Activated CD8-positive, alpha-beta T cell treated with anti-CD3 and anti-CD28 coated beads, Interleukin-2, amount 10 ng/mL, durations not matched to agents 7 days and 5 days (primary cell): ENCODE data around the gene TBKBP1. TPM values are rescaled to one million over a fixed set of nuclear protein-coding genes. Genes with fewer than 3 reads are reported as not detected.
A peak's percentile ranks its signal among the peaks of the same experiment; 100 is the strongest.

Experiments used
- ATAC-seq: fragments of 150-1000 bp; cut with Tn5 transposase; one replicate; pipeline ENCODE4 v1.10.0; 2021; ENCODE audit warnings: moderate library complexity
- CTCF ChIA-PET: fragments of 350-600 bp; sonication (Branson Sonifier 250); formaldehyde crosslinking; loops from one replicate; lab custom pipeline; 2021; ENCODE audit warnings: antibody characterized with exemption; lab: Charles Lee
- POLR2A ChIA-PET: fragments of 350-600 bp; sonication (Branson Sonifier 250); formaldehyde crosslinking; loops from one replicate; lab custom pipeline; 2021; ENCODE audit warnings: antibody characterized with exemption; lab: Charles Lee
- DNase-seq: peaks from one replicate; pipeline ENCODE4 v3.0.0-alpha.2; 2020
- H3K27ac Mint-ChIP-seq: one replicate; pipeline ENCODE4 v1.8.0; 2021; ENCODE audit warnings: mild to moderate bottlenecking, mixed read lengths
- H3K27me3 Mint-ChIP-seq: one replicate; pipeline ENCODE4 v1.8.0; 2021; ENCODE audit warnings: low read depth, mixed read lengths
- H3K36me3 Mint-ChIP-seq: one replicate; pipeline ENCODE4 v1.8.0; 2021; ENCODE audit warnings: low read depth, mixed read lengths
- H3K4me1 Mint-ChIP-seq: one replicate; pipeline ENCODE4 v1.8.0; 2021; ENCODE audit warnings: low read depth, mixed read lengths
- H3K4me3 Mint-ChIP-seq: one replicate; pipeline ENCODE4 v1.8.0; 2021; ENCODE audit warnings: mild to moderate bottlenecking, mixed read lengths
- H3K9me3 Mint-ChIP-seq: one replicate; pipeline ENCODE4 v1.8.0; 2022; ENCODE audit warnings: mixed read lengths; ENCODE audit not compliant: insufficient read depth
- total RNA-seq, 2 experiments: library from RNA; stranded (reverse); gene quantifications; one replicate each; pipeline ENCODE4 v1.2.3, GENCODE V29; 2021

TBKBP1 gene
- total RNA-seq, 2 experiments from 2014 or later, result 2.4 to 3.7 TPM

GRCh38 chr17:47660064-47660492 lies 33.9 kb upstream of the TBKBP1 start:
- peaks cover 58% of the 10 kb centered on the region for H3K4me1 Mint-ChIP-seq
- DNase-seq (peak; percentile 35), ATAC-seq (peak; percentile 81)
- peak overlapping the region; percentile 69 for H3K4me3 Mint-ChIP-seq
- no peaks in the 10 kb centered on the region for H3K9me3 Mint-ChIP-seq
- no peaks in the 10 kb centered on the region for H3K27me3 Mint-ChIP-seq
- CTCF ChIA-PET, result interaction anchor here (1.0 kb wide), 1 partner anchor 41 kb away, joined by 3 read pairs; no protein-coding TSS in a partner anchor
- H3K27ac Mint-ChIP-seq, result peak overlapping the region; percentile 84
- POLR2A ChIA-PET, result interaction anchor here (3.1 kb wide), 1 partner anchor 10 kb away, joined by 27 read pairs; the partner anchor contains the start of gene KPNB1
- peaks cover 73% of the 10 kb centered on the region for H3K36me3 Mint-ChIP-seq

- CTCF ChIA-PET, result interaction anchor here (0.6 to 6.4 kb wide), 34 partner anchors 10 to 225 kb away, joined by 3 to 95 read pairs (median 4); partner anchors contain the start of genes KPNB1, OSBPL7, SCRN2 and TBX21
- peaks cover 71% of the 10 kb centered on the region for H3K36me3 Mint-ChIP-seq
- no peaks in the 10 kb centered on the region for H3K27me3 Mint-ChIP-seq
- no peak overlapping the region for H3K4me3 Mint-ChIP-seq
- H3K27ac Mint-ChIP-seq, result peak overlapping the region; percentile 39
- POLR2A ChIA-PET, result interaction anchor here (0.9 to 5.4 kb wide), 10 partner anchors 9 to 145 kb away, joined by 3 to 29 read pairs (median 3); partner anchors contain the start of gene KPNB1
- peaks cover 36% of the 10 kb centered on the region for H3K4me1 Mint-ChIP-seq
- ATAC-seq, result peak; percentile 61
- H3K9me3 Mint-ChIP-seq, result no peaks in the 10 kb centered on the region
- peak; percentile 75 for DNase-seq
Measured at GRCh38 chr17:47663912-47664623, 29.9 kb upstream of the TBKBP1 start.

GRCh38 chr17:47664624-47664941 lies 29.4 kb upstream of the TBKBP1 start:
- peak overlapping the region; percentile 39 for H3K27ac Mint-ChIP-seq
- no peak overlapping the region for H3K4me3 Mint-ChIP-seq
- DNase-seq (no peak), ATAC-seq (no peak)
- H3K36me3 Mint-ChIP-seq, result peaks cover 76% of the 10 kb centered on the region
- peaks cover 39% of the 10 kb centered on the region for H3K4me1 Mint-ChIP-seq
- ChIA-PET POLR2A (interaction anchor here (1.3 to 5.4 kb wide), 5 partner anchors 10 to 28 kb away, joined by 3 to 29 read pairs (median 5); partner anchors contain the start of gene KPNB1), CTCF (interaction anchor here (1.0 to 6.4 kb wide), 23 partner anchors 9 to 225 kb away, joined by 3 to 95 read pairs (median 5); partner anchors contain the start of genes KPNB1 and OSBPL7)
- no peaks in the 10 kb centered on the region for H3K27me3 Mint-ChIP-seq
- no peaks in the 10 kb centered on the region for H3K9me3 Mint-ChIP-seq

GRCh38 chr17:47665655-47666054 lies 28.3 kb upstream of the TBKBP1 start:
- DNase-seq, result no peak
- ATAC-seq, result no peak
- H3K9me3 Mint-ChIP-seq, result no peaks in the 10 kb centered on the region
- H3K4me1 Mint-ChIP-seq, result peaks cover 39% of the 10 kb centered on the region
- POLR2A ChIA-PET, result interaction anchor here (1.3 to 5.4 kb wide), 3 partner anchors 11 to 27 kb away, joined by 3 to 29 read pairs (median 5); partner anchors contain the start of gene KPNB1
- H3K4me3 Mint-ChIP-seq, result no peak overlapping the region
- H3K36me3 Mint-ChIP-seq, result peaks cover 79% of the 10 kb centered on the region
- no peaks in the 10 kb centered on the region for H3K27me3 Mint-ChIP-seq
- H3K27ac Mint-ChIP-seq, result no peak overlapping the region
- CTCF ChIA-PET, result interaction anchor here (1.2 to 6.4 kb wide), 13 partner anchors 8 to 156 kb away, joined by 3 to 95 read pairs (median 10); partner anchors contain the start of genes KPNB1 and OSBPL7

- peaks cover 36% of the 10 kb centered on the region for H3K4me1 Mint-ChIP-seq
- no peak for DNase-seq
- H3K36me3 Mint-ChIP-seq, result peaks cover 85% of the 10 kb centered on the region
- H3K27me3 Mint-ChIP-seq, result no peaks in the 10 kb centered on the region
- POLR2A ChIA-PET, result interaction anchor here (0.6 kb wide), 1 partner anchor 251 kb away, joined by 4 read pairs; no protein-coding TSS in a partner anchor
- H3K9me3 Mint-ChIP-seq, result no peaks in the 10 kb centered on the region
- no peak overlapping the region for H3K4me3 Mint-ChIP-seq
- no peak for ATAC-seq
- H3K27ac Mint-ChIP-seq, result no peak overlapping the region
- CTCF ChIA-PET, result interaction anchor here (0.8 to 1.0 kb wide), 2 partner anchors 19 to 121 kb away, joined by 3 read pairs; partner anchors contain the start of gene KPNB1
Measured at GRCh38 chr17:47669081-47669480, 24.9 kb upstream of the TBKBP1 start.

- DNase-seq (no peak), ATAC-seq (peak; percentile 47)
- Mint-ChIP-seq H3K36me3 (peaks cover 87% of the 10 kb centered on the region), H3K27ac (peak overlapping the region; percentile 70), H3K4me3 (no peak overlapping the region), H3K27me3 (no peaks in the 10 kb centered on the region), H3K9me3 (no peaks in the 10 kb centered on the region), H3K4me1 (peaks cover 40% of the 10 kb centered on the region)
- POLR2A ChIA-PET, result interaction anchor here (1.1 kb wide), 1 partner anchor 20 kb away, joined by 3 read pairs; no protein-coding TSS in a partner anchor
- CTCF ChIA-PET, result interaction anchor here (0.8 to 1.0 kb wide), 3 partner anchors 20 to 120 kb away, joined by 3 read pairs; partner anchors contain the start of gene KPNB1
Measured at GRCh38 chr17:47670064-47670463, 23.9 kb upstream of the TBKBP1 start.

GRCh38 chr17:47674499-47674898 lies 19.5 kb upstream of the TBKBP1 start:
- no peak for DNase-seq
- Mint-ChIP-seq H3K36me3 (peaks cover 89% of the 10 kb centered on the region), H3K9me3 (no peaks in the 10 kb centered on the region), H3K27ac (peak overlapping the region; percentile 43), H3K4me1 (peaks cover 25% of the 10 kb centered on the region), H3K4me3 (no peak overlapping the region), H3K27me3 (no peaks in the 10 kb centered on the region)
- ATAC-seq, result no peak
- CTCF ChIA-PET, result interaction anchor here (0.9 to 2.1 kb wide), 10 partner anchors 10 to 129 kb away, joined by 3 to 21 read pairs (median 4); no protein-coding TSS in a partner anchor
- POLR2A ChIA-PET, result interaction anchor here (1.0 to 1.6 kb wide), 2 partner anchors 10 to 13 kb away, joined by 3 to 6 read pairs; no protein-coding TSS in a partner anchor

- no peak overlapping the region for H3K4me3 Mint-ChIP-seq
- H3K27me3 Mint-ChIP-seq, result no peaks in the 10 kb centered on the region
- no peak for ATAC-seq
- POLR2A ChIA-PET, result interaction anchor here (1.0 to 1.5 kb wide), 4 partner anchors 9 to 23 kb away, joined by 3 read pairs; no protein-coding TSS in a partner anchor
- no peak for DNase-seq
- no peaks in the 10 kb centered on the region for H3K9me3 Mint-ChIP-seq
- H3K4me1 Mint-ChIP-seq, result peaks cover 16% of the 10 kb centered on the region
- peak overlapping the region; percentile 35 for H3K27ac Mint-ChIP-seq
- CTCF ChIA-PET, result interaction anchor here (1.2 to 3.7 kb wide), 5 partner anchors 11 to 24 kb away, joined by 3 to 26 read pairs (median 5); no protein-coding TSS in a partner anchor
- peaks cover 86% of the 10 kb centered on the region for H3K36me3 Mint-ChIP-seq
Measured at GRCh38 chr17:47675380-47676198, 18.4 kb upstream of the TBKBP1 start.

- DNase-seq, result no peak
- no peak for ATAC-seq
- POLR2A ChIA-PET, result interaction anchor here (0.7 to 1.5 kb wide), 5 partner anchors 10 to 59 kb away, joined by 3 to 4 read pairs (median 3); no protein-coding TSS in a partner anchor
- Mint-ChIP-seq H3K4me1 (peaks cover 16% of the 10 kb centered on the region), H3K9me3 (no peaks in the 10 kb centered on the region), H3K36me3 (peaks cover 84% of the 10 kb centered on the region), H3K27me3 (no peaks in the 10 kb centered on the region), H3K27ac (peak overlapping the region; percentile 22), H3K4me3 (no peak overlapping the region)
- CTCF ChIA-PET, result interaction anchor here (1.5 to 3.7 kb wide), 5 partner anchors 12 to 23 kb away, joined by 4 to 26 read pairs (median 5); no protein-coding TSS in a partner anchor
Measured at GRCh38 chr17:47676199-47676472, 17.8 kb upstream of the TBKBP1 start.

- no peaks in the 10 kb centered on the region for H3K27me3 Mint-ChIP-seq
- no peaks in the 10 kb centered on the region for H3K9me3 Mint-ChIP-seq
- no peak overlapping the region for H3K27ac Mint-ChIP-seq
- POLR2A ChIA-PET, result interaction anchor here (0.7 to 1.5 kb wide), 7 partner anchors 10 to 68 kb away, joined by 3 to 4 read pairs (median 3); no protein-coding TSS in a partner anchor
- peaks cover 82% of the 10 kb centered on the region for H3K36me3 Mint-ChIP-seq
- ATAC-seq, result no peak
- no peak for DNase-seq
- no peak overlapping the region for H3K4me3 Mint-ChIP-seq
- CTCF ChIA-PET, result interaction anchor here (1.5 to 3.7 kb wide), 5 partner anchors 12 to 23 kb away, joined by 4 to 26 read pairs (median 5); no protein-coding TSS in a partner anchor
- H3K4me1 Mint-ChIP-seq, result peaks cover 15% of the 10 kb centered on the region
Measured at GRCh38 chr17:47676510-47677165, 17.3 kb upstream of the TBKBP1 start.
